Activated CD4-positive, alpha-beta T cell treated with anti-CD3 and anti-CD28 coated beads, Interleukin-10, Interleukin-2, amounts not matched to agents 100 ng/mL and 50 ng/mL, durations not matched to agents 16 hours and 8 hours (primary cell): ENCODE measurements around the gene SFT2D1.
"Not testable (repeated sequence)": the region's sequence is repeated elsewhere in the genome, so short reads cannot be mapped to it uniquely, and the experiment has no call there.

ENCODE experiments used
- DNase-seq: peaks from one replicate; pipeline ENCODE4 v3.0.0-alpha.2; 2020

Gene SFT2D1

DNA sequence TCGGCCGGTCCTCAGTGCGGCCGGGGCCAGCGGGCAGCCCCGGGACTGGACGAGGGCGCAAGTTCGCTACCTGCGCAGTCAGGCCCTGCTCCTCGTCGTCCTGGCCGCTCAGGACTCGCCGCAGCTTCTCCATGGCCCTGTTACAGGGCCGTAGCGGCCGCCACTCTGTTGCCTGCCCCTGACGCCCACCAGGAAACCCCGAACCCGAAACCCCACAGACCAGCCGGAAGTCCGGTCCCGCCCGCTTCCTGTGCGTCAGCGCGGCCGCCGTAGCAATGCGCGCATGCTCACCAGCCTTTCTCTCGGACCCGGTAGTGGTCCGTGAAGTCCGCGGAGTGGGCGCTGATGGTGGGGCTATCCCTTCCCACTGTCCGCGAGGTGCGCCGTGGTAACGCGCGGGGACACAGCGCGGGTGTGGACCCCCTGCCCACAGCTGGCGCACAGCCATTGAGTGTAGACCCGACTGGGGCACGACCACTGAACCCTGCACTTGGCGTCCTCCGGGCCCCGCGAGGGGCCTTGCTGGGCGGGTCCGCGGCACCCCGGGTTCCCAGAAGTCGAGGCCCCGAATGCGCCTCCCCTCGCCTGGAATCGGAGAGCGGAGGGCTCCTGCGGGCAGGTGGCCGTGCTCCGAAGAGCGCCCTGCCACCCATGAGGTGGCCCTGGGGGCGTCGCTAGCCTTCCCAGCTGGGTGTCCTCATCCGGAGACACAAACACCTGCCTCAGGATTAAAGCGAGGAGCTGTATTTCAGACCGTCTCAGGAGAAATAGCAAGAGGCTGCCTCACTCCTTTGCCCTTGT lies at the start of gene SFT2D1:
TSS of gene SFT2D1 (minus strand) at position 197 of the 801 bp plus-strand sequence. CDS start at position 133, 64 bp downstream.
- DNase-seq = peak; percentile 89

DNA sequence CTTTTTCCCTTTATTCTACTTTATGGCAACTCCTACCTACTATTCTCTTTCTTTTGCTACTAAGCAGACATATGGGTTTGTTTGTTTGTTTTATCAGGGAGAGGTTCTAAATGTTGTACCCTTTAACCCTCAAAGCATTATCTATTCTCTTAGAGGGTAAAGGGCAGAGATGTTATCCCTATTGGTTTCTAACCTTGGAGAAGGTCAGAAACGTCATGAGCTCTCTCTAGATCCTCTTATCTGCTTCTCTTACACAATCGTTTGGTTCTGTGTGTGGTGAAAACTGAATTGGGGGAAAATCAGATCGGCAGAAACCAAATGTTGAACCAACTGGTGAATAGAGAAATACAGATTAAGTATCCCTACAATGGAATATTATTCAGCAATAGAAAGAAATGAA lies 46.8 kb upstream of the SFT2D1 start:
- DNase-seq = no peak

DNA sequence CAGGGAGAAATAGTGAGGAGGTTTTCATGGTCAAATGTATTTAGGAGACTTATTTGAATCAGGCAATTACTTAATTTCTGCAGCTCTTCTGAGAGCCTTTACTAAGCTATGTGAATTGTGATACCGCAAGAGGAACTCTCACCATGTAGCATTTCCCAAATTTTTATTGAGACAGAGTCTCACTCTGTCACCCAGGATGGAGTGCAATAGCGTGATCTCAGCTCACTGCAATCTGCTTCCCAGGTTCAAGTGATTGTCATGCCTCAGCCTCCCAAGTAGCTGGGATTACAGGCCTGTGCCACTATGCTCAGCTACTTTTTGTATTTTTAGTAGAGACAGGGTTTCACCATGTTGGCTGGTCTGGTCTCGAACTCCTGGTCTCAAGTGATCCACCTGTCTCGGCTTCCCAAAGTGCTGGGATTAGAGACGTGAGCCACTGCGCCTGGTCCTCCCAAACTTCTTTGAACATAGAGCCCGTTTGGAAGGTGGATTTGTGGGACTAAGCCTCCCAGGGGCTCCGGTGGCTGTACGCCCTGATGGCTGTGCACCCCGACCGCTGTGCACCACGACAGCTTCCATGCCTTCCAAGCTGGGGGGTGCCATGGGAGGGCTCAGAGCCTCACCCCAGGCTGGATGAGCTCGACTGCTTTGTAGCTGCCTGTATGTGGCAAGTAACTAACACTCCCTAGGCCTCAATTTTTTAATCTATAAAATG lies 46.1 kb upstream of the SFT2D1 start:
- no peak for DNase-seq

DNA sequence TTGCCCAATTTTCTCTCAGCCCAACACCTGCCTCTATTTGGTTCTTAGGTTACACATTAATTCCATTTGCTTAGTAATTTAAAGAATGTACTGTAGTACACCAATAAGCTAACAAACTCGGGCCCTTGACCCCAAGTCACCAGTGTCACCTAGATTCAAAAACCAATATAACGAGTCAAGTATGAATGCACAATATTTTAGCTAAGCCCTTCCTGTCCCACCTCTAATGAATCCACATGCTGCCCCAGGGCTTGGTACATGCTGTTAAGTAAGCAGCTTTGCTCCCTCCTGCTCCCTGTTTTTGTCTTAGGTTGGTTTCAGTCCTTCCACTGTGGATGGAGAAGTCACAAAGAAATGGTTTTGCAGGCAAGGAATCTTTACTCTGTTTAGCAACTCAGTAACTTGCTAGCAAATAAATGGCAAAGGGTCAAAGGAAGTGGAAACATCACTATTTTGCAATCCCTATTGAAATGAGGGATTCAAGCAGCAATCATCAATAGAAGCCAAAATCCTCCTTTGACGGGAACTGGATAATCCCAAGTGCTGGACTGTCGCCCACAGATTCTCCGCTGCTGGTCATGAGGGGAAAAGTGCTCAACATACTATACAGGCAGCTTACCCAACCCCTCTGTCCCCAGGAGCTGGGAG lies 45.4 kb upstream of the SFT2D1 start:
- DNase-seq = no peak

DNA sequence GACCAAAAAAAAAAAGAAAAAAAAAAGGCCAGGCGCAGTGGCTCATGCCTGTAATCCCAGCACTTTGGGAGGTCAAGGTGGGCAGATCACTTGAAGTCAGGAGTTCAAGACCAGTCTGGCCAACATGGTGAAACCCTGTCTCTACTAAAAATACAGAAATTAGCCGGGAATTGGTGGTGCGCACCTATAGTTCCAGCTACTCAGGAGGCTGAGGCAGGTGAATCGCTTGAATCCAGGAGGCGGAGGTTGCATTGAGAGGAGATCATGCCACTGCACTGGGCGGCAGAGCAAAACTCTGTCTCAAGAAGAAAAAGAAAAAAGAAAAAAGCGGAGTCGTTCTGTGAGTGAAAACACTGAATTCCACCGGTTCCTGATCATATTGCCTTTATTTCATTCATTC lies 44.8 kb upstream of the SFT2D1 start:
- not testable (repeated sequence) for DNase-seq

DNA sequence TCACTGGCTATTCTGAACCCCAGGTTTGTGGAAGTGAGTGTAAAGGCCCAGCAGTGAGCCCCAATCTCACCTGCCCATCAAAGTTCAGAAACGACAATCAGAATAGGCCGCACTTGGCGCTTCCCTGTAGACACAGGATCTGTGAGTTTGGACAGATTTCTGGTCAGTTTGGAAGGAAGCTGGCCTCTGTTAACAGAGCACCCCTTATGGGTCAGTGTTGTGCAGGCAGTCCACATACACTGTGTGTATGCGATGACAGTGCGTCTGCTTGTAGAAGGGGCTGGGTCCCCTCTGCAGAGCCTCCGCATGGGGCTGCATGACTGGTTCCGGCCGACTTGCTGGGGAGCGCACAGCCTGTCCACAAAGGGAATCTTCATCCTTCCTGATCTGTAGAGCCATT lies 43.8 kb upstream of the SFT2D1 start:
- no peak for DNase-seq

DNA sequence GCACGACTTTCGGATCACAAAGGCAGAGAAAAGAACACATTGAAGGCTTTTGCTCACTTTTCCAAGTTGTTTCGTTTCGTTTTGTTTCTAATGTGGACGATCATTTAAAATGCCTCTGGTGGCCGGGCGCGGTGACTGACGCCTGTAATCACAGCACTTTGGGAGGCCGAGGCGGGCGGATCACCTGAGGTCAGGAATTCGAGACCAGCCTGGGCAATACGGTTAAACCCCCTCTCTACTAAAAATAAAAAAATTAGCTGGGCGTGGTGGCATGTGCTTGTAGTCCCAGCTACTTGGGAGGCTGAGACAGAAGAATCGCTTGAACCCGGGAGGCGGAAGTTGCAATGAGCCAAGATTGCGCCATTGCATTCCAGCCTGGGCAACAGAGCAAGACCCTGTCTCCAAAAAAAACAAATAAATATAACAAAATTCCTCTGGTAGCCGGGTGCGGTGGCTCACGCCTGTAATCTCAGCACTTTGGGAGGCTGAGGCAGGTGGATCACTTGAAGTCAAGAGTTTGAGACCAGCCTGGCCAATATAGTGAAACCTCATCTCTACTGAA lies 41.5 kb upstream of the SFT2D1 start:
- peak; percentile 42 for DNase-seq

DNA sequence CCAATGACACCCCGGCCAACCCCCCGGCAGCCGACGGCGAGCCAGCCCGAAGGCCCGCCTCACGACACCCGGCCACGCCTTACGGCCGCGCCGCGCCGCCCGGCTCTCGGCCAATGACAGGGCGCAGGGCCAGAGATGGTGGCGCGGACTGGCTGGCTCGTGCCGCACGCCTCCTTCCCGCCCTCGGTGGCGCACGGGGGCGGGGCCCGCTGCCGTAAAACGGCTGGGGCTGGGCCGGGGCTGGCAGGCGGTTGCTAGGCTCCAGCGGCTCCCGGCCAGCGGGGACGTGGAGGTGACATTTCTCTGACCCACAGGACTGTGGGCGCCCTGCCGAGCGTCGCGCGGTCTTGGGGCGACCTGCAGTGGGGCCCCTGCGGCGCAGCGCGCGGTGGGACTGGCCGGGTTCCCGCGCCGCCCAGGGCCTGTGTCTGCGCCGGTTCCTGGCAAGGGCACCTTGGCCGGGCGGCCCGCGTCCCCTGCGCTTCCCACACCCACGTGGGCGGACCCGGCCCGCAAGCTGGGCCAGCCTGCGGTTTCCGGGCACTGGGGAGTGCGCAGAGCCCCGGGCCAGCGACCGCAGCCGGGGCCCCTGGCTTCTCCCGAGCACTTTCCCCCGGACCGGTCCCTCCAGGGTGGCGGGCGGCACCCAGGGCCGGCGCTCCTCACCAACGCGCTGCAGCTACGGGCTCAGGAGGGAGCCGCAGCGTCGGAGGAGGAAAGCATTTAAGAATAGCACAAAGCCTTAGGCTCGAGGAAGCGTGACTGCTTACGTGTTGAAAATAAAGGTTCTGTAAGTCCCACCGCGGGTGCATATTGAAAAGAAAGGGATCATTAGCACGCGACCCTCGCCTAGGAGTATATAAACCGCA lies 40.8 kb upstream of the SFT2D1 start, which contains the start of gene MPC1:
TSS of gene MPC1 (minus strand) at position 8 of the 869 bp plus-strand sequence. CDS start 64 bp downstream, outside the sequence.
- DNase-seq = peak; percentile 98

DNA sequence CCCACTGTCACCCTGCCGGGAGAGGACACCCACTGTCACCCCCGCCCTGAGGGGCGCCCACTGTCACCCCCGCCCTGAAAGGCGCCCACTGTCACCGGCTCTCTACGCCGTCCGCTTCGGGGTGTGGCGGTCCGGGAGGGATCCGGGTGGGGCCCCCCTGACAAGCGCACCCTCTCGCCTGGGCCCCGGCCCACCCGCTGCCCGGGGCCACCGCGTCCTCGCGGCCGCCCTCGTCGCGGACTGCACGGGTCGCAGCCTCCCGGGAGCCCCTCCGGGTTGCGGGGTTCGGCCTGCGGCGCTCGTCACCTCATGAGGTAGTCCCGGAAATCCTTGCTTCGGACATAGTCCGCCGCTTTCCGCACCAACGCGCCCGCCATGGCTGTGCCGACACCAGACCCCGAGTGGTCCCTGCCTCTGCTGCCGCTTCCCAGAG lies 40.2 kb upstream of the SFT2D1 start:
- no peak for DNase-seq

DNA sequence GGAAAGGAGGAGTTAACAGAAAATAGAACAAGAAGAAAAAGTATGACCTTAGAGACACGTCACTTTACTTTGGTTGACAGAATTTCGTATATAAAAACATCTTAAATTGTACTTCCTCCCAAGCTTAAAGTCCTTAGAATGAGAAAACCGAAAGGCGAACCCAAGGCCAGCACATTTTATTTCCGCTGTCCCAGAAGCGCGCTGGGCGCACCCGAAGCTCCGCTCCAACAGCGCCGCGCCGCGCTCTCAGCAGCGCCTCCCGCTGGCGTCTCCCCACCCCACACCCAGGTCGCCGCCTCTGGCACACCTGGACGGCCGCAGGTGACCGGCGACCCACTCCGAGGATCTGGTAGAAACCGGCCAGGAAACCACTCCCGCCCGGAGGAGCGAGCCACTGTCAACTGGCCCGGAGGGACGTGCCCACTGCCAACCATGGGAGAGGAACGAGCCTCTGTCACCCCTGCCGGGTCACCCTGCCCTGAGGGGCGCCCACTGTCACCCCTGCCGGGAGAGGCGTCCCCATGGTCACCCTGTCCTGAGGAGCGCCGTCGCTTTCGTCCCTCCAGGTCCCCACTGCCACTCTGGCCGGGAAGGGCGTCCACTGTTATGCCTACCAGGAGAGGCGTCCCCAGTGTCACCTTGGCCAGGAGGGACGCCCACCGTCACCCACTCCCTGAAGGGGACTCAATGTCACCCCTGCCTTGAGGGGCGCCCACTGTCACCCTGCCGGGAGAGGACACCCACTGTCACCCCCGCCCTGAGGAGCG lies 39.6 kb upstream of the SFT2D1 start:
- peak; percentile 77 for DNase-seq

DNA sequence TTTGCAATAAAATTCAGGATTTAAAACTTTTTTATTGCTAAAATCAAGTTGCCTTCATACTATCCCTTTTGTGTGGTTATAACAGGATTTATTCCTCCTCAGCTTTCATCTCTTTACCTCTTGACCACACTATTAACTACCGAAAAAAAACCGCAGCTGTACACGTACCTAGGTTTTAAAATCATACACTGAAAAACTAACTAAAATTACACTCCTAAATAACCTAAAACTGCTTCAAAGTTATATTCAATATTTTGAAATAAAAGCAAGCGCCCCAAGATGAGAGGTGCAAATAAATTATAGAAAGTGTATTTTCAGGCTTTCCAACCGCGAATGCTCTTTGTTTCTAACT lies 39.0 kb upstream of the SFT2D1 start:
- DNase-seq = no peak

DNA sequence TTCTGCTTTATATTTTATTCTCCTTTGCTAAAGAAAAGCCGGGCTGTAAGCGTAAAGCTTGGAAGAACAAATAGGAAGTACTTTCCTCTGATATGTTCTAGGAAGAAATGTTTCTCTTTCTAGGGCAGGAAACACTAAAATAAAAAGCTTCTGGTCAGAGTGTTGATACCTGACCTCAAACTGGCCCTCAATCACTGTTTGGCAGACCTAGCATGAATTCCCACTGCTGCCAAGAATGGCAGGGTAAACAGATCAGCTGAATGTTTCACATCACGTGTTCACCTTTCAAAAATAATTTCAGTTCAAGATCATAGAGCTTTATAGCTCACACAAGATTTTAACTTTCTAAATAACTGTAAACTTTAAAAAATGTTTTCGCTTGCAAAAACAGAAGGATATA lies 37.5 kb upstream of the SFT2D1 start:
- DNase-seq = no peak

DNA sequence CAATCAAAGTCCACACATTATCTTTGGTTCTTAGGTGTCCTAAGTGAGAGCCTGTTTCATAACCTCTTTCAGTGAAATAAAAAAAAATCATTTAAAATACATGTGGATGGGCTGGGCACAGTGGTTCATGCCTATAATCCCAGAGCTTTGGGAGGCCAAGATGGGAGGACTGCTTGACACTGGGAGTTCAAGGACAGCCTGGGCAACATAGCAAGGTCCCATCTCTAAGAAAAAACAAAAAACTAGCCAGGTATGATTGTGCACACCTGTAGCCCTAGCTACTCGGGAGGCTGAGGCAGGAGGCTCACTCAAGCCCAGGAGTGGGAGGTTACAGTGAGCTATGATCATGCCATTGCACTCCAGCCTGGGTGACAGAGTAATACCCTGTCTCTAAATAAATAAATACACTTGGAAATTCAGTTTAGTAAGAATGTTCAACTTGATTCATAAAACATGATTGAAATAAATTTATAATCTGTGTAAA lies 36.8 kb upstream of the SFT2D1 start:
- DNase-seq = no peak

DNA sequence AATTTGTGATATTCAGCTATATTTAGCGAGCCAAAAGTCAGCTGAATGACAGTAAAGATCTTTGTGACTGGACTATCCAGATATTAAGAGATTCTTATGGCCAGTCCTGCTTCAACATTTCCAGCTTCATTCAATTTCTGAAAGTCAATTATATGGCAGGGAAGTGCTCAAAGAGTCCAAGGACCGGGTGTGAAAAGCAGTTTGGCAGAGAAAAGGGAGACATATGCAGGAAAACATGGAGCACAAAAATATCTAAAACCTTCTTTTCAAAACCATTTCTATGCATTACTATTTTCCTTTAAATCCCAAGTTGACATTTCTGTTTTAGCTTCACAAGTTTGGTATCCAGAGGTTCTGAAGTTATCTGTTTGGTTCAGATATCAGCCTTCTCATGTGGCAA lies 35.4 kb upstream of the SFT2D1 start:
- no peak for DNase-seq

DNA sequence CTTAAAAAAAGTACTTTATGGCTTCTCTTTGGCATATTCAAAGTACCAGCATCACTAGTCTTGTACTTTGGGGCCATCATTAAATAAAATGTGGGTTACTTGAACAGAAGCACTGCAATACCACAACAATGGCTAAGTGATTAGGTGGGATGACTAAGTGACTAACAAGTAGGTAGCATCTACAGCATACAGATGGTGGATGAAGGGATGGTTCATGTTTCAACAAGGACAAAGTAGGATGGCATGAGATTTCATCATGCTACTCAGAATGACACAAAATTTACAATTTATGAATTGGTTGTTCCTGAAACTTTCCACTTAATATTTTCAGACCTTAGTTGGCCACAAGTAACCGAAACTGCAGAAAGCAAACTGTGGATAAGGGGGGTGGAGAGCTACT lies 32.7 kb upstream of the SFT2D1 start:
- no peak for DNase-seq

DNA sequence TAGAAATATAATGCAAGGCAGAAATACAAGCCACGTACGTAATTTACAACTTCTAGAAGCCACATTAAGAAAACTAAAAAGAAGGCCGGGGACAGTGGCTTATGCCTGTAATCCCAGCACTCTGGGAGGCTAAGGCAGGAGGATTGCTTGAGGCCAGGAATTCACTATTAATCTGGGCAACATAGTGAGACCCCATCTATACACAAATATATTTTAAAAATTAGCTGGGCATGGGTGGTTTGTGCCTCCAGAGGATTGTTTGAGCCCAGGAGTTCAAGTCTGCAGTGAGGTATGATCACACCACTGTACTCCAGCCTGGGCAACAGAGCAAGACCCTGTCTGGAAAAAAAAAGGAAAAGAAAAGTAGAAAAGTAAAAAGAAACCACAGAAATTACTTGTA lies 28.1 kb upstream of the SFT2D1 start:
- DNase-seq = no peak

DNA sequence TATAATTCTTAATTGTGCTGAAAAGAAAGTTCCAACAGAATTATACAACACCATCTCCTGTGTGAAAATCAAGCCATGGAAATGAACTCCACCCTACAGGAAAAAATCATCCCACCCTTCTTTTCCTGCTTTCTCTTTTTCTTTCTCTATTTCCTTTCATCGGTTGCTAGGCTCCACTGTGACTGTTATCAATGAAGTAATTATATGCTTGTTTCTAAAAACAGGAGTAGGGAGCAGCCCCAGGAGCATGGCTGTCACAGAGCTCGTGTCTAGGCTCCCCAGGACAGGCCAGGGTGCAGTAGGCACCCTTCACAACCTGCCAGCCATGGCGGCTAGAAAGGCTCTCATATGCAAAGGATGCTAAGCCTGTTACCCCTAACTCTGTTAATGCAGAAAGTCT lies 27.4 kb upstream of the SFT2D1 start:
- DNase-seq = no peak

DNA sequence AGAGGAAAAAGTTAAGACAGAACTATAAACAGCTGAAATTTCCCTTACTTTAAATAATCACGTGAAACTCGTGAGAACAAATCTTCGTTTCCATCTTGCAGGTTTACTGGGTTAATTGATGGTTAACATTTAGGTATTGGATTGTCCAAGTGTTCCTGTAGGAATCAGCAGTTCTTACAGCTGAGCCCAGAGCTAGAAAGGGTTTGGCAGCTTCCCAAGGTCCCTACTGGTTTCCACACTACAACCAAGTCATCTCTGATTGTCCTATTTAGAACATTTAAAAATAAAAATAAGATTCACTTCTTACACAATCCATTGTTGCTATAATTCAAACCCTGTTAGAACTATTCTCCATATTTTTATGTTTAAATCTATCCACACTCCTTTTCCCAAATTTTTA lies 24.6 kb upstream of the SFT2D1 start:
- no peak for DNase-seq

DNA sequence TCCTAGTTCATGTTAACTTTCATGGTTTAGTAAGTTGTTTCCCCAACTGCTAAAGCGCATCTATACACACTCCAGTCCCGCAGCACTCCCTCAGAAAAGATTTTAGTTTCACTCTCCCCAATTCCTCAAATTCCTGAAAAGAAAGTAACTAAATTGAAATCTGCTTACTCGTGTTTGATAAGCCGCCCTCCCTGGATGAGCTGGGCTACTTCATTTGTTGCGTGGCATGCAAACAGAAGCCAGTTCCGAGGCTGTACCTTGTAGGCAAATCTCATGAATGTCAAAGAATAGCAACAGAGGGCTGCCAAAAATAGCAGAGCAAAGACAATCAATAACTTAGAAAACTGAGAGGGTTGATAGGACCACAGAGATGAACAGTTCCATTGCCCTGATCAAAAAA lies 23.5 kb upstream of the SFT2D1 start:
- no peak for DNase-seq

DNA sequence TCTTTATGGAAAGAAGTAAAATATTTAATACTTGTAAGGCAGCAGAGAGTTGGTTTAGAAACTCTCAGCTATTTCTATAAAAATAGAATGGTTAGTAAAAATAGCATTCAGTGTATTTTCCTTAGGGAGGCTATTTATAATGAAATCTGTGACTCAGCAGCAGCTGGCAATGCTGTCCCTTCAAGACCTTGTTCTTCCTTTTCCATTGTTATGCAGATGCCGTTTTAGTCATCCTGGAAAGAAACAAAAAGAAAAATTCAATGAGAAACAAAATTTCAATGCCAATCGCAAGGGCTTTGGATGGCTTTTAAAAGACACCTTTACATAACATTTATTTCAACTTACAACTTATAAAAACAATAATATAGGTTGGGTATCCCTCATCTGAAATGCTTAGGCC lies 22.9 kb upstream of the SFT2D1 start:
- no peak for DNase-seq

DNA sequence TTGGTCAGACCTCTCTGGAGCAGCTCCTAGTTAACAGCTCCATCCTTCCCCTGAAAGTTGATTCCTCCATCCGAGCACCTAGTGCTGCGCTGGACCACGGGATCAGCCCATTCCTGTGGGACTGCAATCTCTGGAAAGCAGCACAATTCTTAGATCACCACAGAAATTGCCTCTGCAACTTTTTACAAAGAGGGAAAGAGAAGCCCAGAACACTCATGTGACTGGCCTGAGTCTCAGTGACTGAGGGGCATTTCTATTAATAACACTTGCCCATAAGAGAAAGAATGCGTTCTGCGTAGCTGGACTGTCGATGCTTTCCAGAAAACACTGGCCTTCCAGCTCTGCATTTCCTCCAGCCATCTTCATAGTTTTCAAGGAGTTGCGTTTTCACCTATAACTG lies 22.1 kb upstream of the SFT2D1 start:
- DNase-seq = no peak

DNA sequence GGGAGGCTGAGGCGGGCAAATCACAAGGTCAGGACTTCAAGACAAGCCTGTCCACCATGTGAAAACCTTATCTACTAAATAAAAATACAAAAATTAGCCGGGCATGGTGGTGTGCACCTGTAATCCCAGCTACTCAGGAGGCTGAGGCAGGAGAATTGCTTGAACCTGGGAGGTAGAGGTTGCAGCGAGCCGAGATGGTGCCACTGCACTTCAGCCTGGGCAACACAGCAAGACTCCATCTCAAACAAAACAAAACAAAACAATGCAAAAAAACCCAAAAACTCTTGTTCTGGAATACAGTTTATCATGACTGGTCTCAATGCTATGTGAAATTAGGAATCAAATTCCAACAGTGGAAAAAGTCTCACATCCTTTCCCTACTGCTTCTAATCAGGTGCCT lies 20.1 kb upstream of the SFT2D1 start:
- DNase-seq = not testable (repeated sequence)
